Gastrocnemius medialis (tissue), 4 donors: ENCODE data around the gene RANBP17. TPM values are rescaled to one million over a fixed set of nuclear protein-coding genes. Genes with fewer than 3 reads are reported as not detected.

Experiments
- ATAC-seq, 2 donors: fragments of 150-250 bp; one replicate each; pipeline ENCODE4 v1.9.1; 2016
- DNase-seq, 2 donors: peaks; one replicate each; pipeline ENCODE4 v3.0.0-alpha.2; 2019
- H3K27ac ChIP-seq, 4 donors: fragments of 200-600 bp; sonication (generic); 1 replicate in 1 of 4; 2 replicates in 3 of 4; pipeline ENCODE4 v1.5.1; 2016 to 2018; ENCODE audit warnings: mild to moderate bottlenecking in 2 of 4, moderate library complexity in 1 of 4
- H3K27me3 ChIP-seq, 3 donors: fragments of 200-600 bp; sonication (generic) in 2 of 3; 1 replicate in 1 of 3; 2 replicates in 2 of 3; pipeline versions ENCODE4 v1.5.1 to v1.6.0; 2016 to 2019; ENCODE audit warnings: mild to moderate bottlenecking in 1 of 3, moderate library complexity in 1 of 3
- H3K36me3 ChIP-seq, 2 donors: fragments of 200-600 bp; sonication (generic) in 1 of 2; one replicate each; pipeline ENCODE4 v1.5.1; 2017 to 2018
- H3K4me1 ChIP-seq, 2 donors: fragments of 200-600 bp; sonication (generic) in 1 of 2; one replicate each; pipeline ENCODE4 v1.5.1; 2016 to 2017; ENCODE audit warnings: mild to moderate bottlenecking in 2 of 2
- H3K4me3 ChIP-seq, 4 donors: fragments of 200-600 bp; sonication (generic) in 3 of 4; 1 replicate in 1 of 4; 2 replicates in 3 of 4; pipeline ENCODE4 v1.5.1; 2016 to 2019; ENCODE audit warnings: mild to moderate bottlenecking in 2 of 4
- H3K9me3 ChIP-seq, 3 donors: fragments of 200-600 bp; sonication (generic) in 2 of 3; 1 replicate in 1 of 3; 2 replicates in 2 of 3; pipeline ENCODE4 v1.5.1; 2016 to 2019
- CTCF ChIP-seq, 5 experiments: fragments of 450-650 bp in 3 of 5; fragments of 200-600 bp in 2 of 5; sonication (generic) in 2 of 5; IDR thresholded peaks in 4 of 5; conservative IDR thresholded peaks in 1 of 5; 1 replicate in 4 of 5; 2 replicates in 1 of 5; pipeline ENCODE4 v1.5.1; 2016 to 2019; ENCODE audit warnings: antibody characterized with exemption in 5 of 5, mild to moderate bottlenecking in 3 of 5, moderate library complexity in 3 of 5
- POLR2A ChIP-seq, 2 donors: fragments of 450-650 bp; IDR thresholded peaks; one replicate each; pipeline ENCODE4 v1.6.1; 2017; ENCODE audit warnings: antibody characterized with exemption in 2 of 2, mild to moderate bottlenecking in 2 of 2, moderate library complexity in 2 of 2
- in situ Hi-C, 4 donors: fragments of 200-750 bp; cut with MboI; loops; one replicate each; pipeline versions ENCODE4 v1.15.0 to v1.8.0; 2017; ENCODE audit warnings: low sequenced_read_pairs in 4 of 4
- intact Hi-C: fragments of 100-400 bp; cut with DNase I; formaldehyde crosslinking; loops from one replicate; pipeline ENCODE4 v1.15.1; 2023; ENCODE audit warnings: low total_unique reads
- total RNA-seq, 4 donors: library from RNA; depleted of rRNA; stranded (reverse); fragments of >200 nt; gene quantifications; one replicate each; pipeline versions ENCODE4 v1.1.0 to v1.2.3, GENCODE V29; 2016

Gene RANBP17
- total RNA-seq, 4 donors from 2014 or later: 1.1 to 3.2 TPM; not detected in 2

GRCh38 chr5:171128136-171128535 lies 266.3 kb downstream of the RANBP17 start:
- H3K27ac ChIP-seq: no peak overlapping the region
- no peak overlapping the region for H3K4me3 ChIP-seq
- in situ Hi-C loops: no loop called here
- H3K4me1 ChIP-seq: no peaks in the 10 kb centered on the region
- H3K27me3 ChIP-seq: no peaks in the 10 kb centered on the region
- no peaks in the 10 kb centered on the region for H3K36me3 ChIP-seq
- intact Hi-C loops: no loop called here
- DNase-seq: no peak
- no peaks in the 10 kb centered on the region for H3K9me3 ChIP-seq
- TF ChIP-seq CTCF (IDR thresholded peaks at IDR 0.05 in 4 of 5, conservative IDR thresholded peaks at IDR 0.05 in 1 of 5) (no peak), POLR2A (IDR thresholded peaks at IDR 0.05) (no peak)
- no peak for ATAC-seq

- H3K4me3 ChIP-seq: no peak overlapping the region
- no peak for TF ChIP-seq POLR2A (IDR thresholded peaks at IDR 0.05)
- TF ChIP-seq CTCF (IDR thresholded peaks at IDR 0.05 in 4 of 5, conservative IDR thresholded peaks at IDR 0.05 in 1 of 5): no peak
- no peaks in the 10 kb centered on the region for H3K27me3 ChIP-seq
- DNase-seq (no peak), ATAC-seq (no peak)
- no peaks in the 10 kb centered on the region for H3K36me3 ChIP-seq
- H3K4me1 ChIP-seq: no peaks in the 10 kb centered on the region
- H3K9me3 ChIP-seq: no peaks in the 10 kb centered on the region
- intact Hi-C loops: no loop called here
- no peak overlapping the region for H3K27ac ChIP-seq
- in situ Hi-C loops: no loop called here
These were observed 267.5 kb downstream of the RANBP17 start for GRCh38 chr5:171129308-171129707.

GRCh38 chr5:171131497-171131896 lies 269.7 kb downstream of the RANBP17 start:
- Histone ChIP-seq H3K27me3 (no peaks in the 10 kb centered on the region), H3K9me3 (no peaks in the 10 kb centered on the region), H3K27ac (no peak overlapping the region), H3K4me1 (no peaks in the 10 kb centered on the region), H3K4me3 (no peak overlapping the region), H3K36me3 (no peaks in the 10 kb centered on the region)
- DNase-seq: no peak
- in situ Hi-C loops (no loop called here), intact Hi-C loops (no loop called here)
- no peak for TF ChIP-seq POLR2A (IDR thresholded peaks at IDR 0.05)
- TF ChIP-seq CTCF (IDR thresholded peaks at IDR 0.05 in 4 of 5, conservative IDR thresholded peaks at IDR 0.05 in 1 of 5): no peak
- no peak for ATAC-seq

- ATAC-seq (no peak), DNase-seq (no peak)
- in situ Hi-C loops (no loop called here), intact Hi-C loops (no loop called here)
- Histone ChIP-seq H3K27me3 (no peaks in the 10 kb centered on the region), H3K27ac (no peak overlapping the region), H3K36me3 (no peaks in the 10 kb centered on the region), H3K4me1 (no peaks in the 10 kb centered on the region), H3K9me3 (no peaks in the 10 kb centered on the region), H3K4me3 (no peak overlapping the region)
- no peak for TF ChIP-seq CTCF (IDR thresholded peaks at IDR 0.05 in 4 of 5, conservative IDR thresholded peaks at IDR 0.05 in 1 of 5)
- no peak for TF ChIP-seq POLR2A (IDR thresholded peaks at IDR 0.05)
These were observed 276.1 kb downstream of the RANBP17 start for GRCh38 chr5:171137768-171138525.

- in situ Hi-C loops: no loop called here
- TF ChIP-seq POLR2A (IDR thresholded peaks at IDR 0.05): no peak
- TF ChIP-seq CTCF (IDR thresholded peaks at IDR 0.05 in 4 of 5, conservative IDR thresholded peaks at IDR 0.05 in 1 of 5): no peak
- ATAC-seq: no peak
These were observed 277.4 kb downstream of the RANBP17 start for GRCh38 chr5:171139227-171139626.

More at GRCh38 chr5:171139227-171139626, 277.4 kb downstream of the RANBP17 start:
- no peak overlapping the region for H3K27ac ChIP-seq
- no peak for DNase-seq
- no peaks in the 10 kb centered on the region for H3K27me3 ChIP-seq
- H3K36me3 ChIP-seq: no peaks in the 10 kb centered on the region
- no peak overlapping the region for H3K4me3 ChIP-seq
- no peaks in the 10 kb centered on the region for H3K9me3 ChIP-seq
- H3K4me1 ChIP-seq: no peaks in the 10 kb centered on the region
- intact Hi-C loops: no loop called here
